HepG2 (cell line): ENCODE data around the gene PANK4. TPM values are rescaled to one million over a fixed set of nuclear protein-coding genes. Genes with fewer than 3 reads are reported as not detected.

Experiments used
- ATM ChIP-seq: fragments of 450-650 bp; IDR thresholded peaks from 2 replicates; pipeline ENCODE4 v1.7.1; 2017; ENCODE audit warnings: mild to moderate bottlenecking, borderline replicate concordance
- HNRNPK ChIP-seq: fragments of 200-400 bp; formaldehyde crosslinking; IDR thresholded peaks from 2 replicates; pipeline ENCODE4 v1.6.1; 2018; ENCODE audit warnings: low read length, low read depth, moderate library complexity, mild to moderate bottlenecking; ENCODE audit not compliant: poor library complexity, severe bottlenecking
- ISX ChIP-seq: sonication (generic); formaldehyde crosslinking; conservative IDR thresholded peaks from 2 replicates; pipeline ENCODE4 v1.5.0; 2020; ENCODE audit warnings: missing genetic modification reagents
- JARID2 ChIP-seq: sonication (generic); formaldehyde crosslinking; IDR thresholded peaks from 2 replicates; pipeline ENCODE4 v1.8.1; 2023; ENCODE audit warnings: missing genetic modification reagents, inconsistent platforms; ENCODE audit not compliant: insufficient replicate concordance
- MAF1 ChIP-seq: sonication (generic); formaldehyde crosslinking; IDR thresholded peaks from 2 replicates; pipeline ENCODE4 v1.5.0; 2020; ENCODE audit warnings: missing genetic modification reagents, borderline replicate concordance
- MYPOP ChIP-seq: sonication (generic); formaldehyde crosslinking; IDR thresholded peaks from 2 replicates; pipeline ENCODE4 v1.8.1; 2023; ENCODE audit warnings: mild to moderate bottlenecking, moderate library complexity, missing genetic modification reagents
- NR3C1 ChIP-seq: sonication (generic); formaldehyde crosslinking; IDR thresholded peaks from 2 replicates; pipeline ENCODE4 v1.4.0; 2020; ENCODE audit warnings: missing genetic modification reagents
- PRDM4 ChIP-seq: sonication (generic); formaldehyde crosslinking; IDR thresholded peaks from 2 replicates; pipeline ENCODE4 v1.9.0; 2021; ENCODE audit warnings: missing genetic modification reagents, borderline replicate concordance
- SIN3B ChIP-seq: fragments of 150-350 bp; IDR thresholded peaks from 2 replicates; pipeline ENCODE4 v1.6.1; 2014; ENCODE audit warnings: low read length
- TSC22D2 ChIP-seq: sonication (generic); formaldehyde crosslinking; IDR thresholded peaks from 2 replicates; pipeline ENCODE4 v1.5.1; 2020; ENCODE audit warnings: missing genetic modification reagents, mild to moderate bottlenecking, borderline replicate concordance
- YEATS4 ChIP-seq: sonication (generic); formaldehyde crosslinking; IDR thresholded peaks from 2 replicates; pipeline ENCODE4 v1.4.0; 2020; ENCODE audit warnings: missing genetic modification reagents, borderline replicate concordance
- ZNF18 ChIP-seq: sonication (generic); formaldehyde crosslinking; IDR thresholded peaks from 2 replicates; pipeline ENCODE4 v1.8.0; 2022; ENCODE audit warnings: mild to moderate bottlenecking, missing genetic modification reagents; ENCODE audit not compliant: insufficient replicate concordance
- ZNF234 ChIP-seq: sonication (generic); formaldehyde crosslinking; conservative IDR thresholded peaks from 2 replicates; pipeline ENCODE4 v1.5.1; 2020; ENCODE audit warnings: mild to moderate bottlenecking, missing genetic modification reagents
- ZNF280D ChIP-seq: sonication (generic); formaldehyde crosslinking; IDR thresholded peaks from 2 replicates; pipeline ENCODE4 v1.5.1; 2020; ENCODE audit warnings: mild to moderate bottlenecking, missing genetic modification reagents
- ZNF550 ChIP-seq: sonication (generic); formaldehyde crosslinking; IDR thresholded peaks from 2 replicates; pipeline ENCODE4 v1.4.0; 2020; ENCODE audit warnings: mild to moderate bottlenecking, missing genetic modification reagents, borderline replicate concordance
- ZNF567 ChIP-seq: sonication (generic); formaldehyde crosslinking; IDR thresholded peaks from 2 replicates; pipeline ENCODE4 v1.8.1; 2023; ENCODE audit warnings: mild to moderate bottlenecking, missing genetic modification reagents, borderline replicate concordance
- ZNF577 ChIP-seq: sonication (generic); formaldehyde crosslinking; IDR thresholded peaks from 2 replicates; pipeline ENCODE4 v1.4.0; 2020; ENCODE audit warnings: mild to moderate bottlenecking, low read depth, missing genetic modification reagents, borderline replicate concordance
- ZNF713 ChIP-seq: sonication (generic); formaldehyde crosslinking; IDR thresholded peaks from 2 replicates; pipeline ENCODE4 v1.4.0; 2020; ENCODE audit warnings: mild to moderate bottlenecking, missing genetic modification reagents
- ZNF83 ChIP-seq: sonication (generic); formaldehyde crosslinking; IDR thresholded peaks from 2 replicates; pipeline ENCODE4 v1.4.0; 2020; ENCODE audit warnings: missing genetic modification reagents, mild to moderate bottlenecking, borderline replicate concordance
- polyA plus RNA-seq, 8 experiments: library from polyadenylated mRNA; depleted of rRNA in 3 of 8; stranded (reverse) in 7 of 8; unstranded in 1 of 8; fragments of >200 nt; fragmentation: Illumina TruSeq in 4 of 8; extraction: Trizol in 4 of 8; gene quantifications; 2 replicates each; pipeline versions ENCODE4 v1.2.1 to v1.2.3, GENCODE V29; 2011 to 2016; ENCODE audit warnings: low read depth in 4 of 8, missing spikeins in 1 of 8, mixed read lengths in 1 of 8; ENCODE audit not compliant: insufficient read depth in 1 of 8
- total RNA-seq, 5 experiments: library from RNA; depleted of rRNA; stranded (reverse); fragments of >200 nt; fragmentation: Illumina TruSeq; extraction: Trizol; gene quantifications; 2 replicates each; pipeline ENCODE4 v1.2.3, GENCODE V29; 2016; ENCODE audit warnings: low read depth in 1 of 5

PANK4 gene
- total and polyA plus RNA-seq, 2 of the 13 experiments (the other 11 are each of a cell fraction or from before 2014, with no cell fraction given), result 17.4 to 19.3 TPM

- TF ChIP-seq ZNF550 (CRISPR knock-in tag) (no peak), ATM (no peak), JARID2 (CRISPR knock-in tag) (no peak), HNRNPK (no peak), PRDM4 (no peak), YEATS4 (CRISPR knock-in tag) (no peak; the same call in 1 of the 2 replicates), ZNF577 (no peak), MYPOP (CRISPR knock-in tag) (no peak), ZNF83 (CRISPR knock-in tag) (no peak), SIN3B (no peak), NR3C1 (CRISPR knock-in tag) (no peak), TSC22D2 (CRISPR knock-in tag) (no peak), ZNF280D (CRISPR knock-in tag) (no peak), ISX (CRISPR knock-in tag) (no peak), ZNF234 (CRISPR knock-in tag) (no peak), ZNF567 (CRISPR knock-in tag) (no peak), MAF1 (CRISPR knock-in tag) (no peak), ZNF713 (CRISPR knock-in tag) (no peak), ZNF18 (CRISPR knock-in tag) (no peak)
These were observed 21.7 kb upstream of the PANK4 start (continued) for GRCh38 chr1:2548068-2548589.
